ENCODE measurements around the gene COBL. TPM values are rescaled to one million over a fixed set of nuclear protein-coding genes. Genes with fewer than 3 reads are reported as not detected.
A peak's percentile ranks its signal among the peaks of the same experiment; 100 is the strongest.

Gene COBL
- total RNA-seq, 1 donor from 2014 or later = 0.05 TPM

- no peak for TF ChIP-seq CTCF (conservative IDR thresholded peaks at IDR 0.05)
- Mint-ChIP-seq H3K27ac (ENCODE audit: unreplicated experiment) (no peak overlapping the region), H3K4me3 (no peak overlapping the region), H3K9me3 (no peaks in the 10 kb centered on the region), H3K27me3 (ENCODE audit: low read depth) (peaks cover 2% of the 10 kb centered on the region), H3K36me3 (ENCODE audit: low read depth) (no peaks in the 10 kb centered on the region), H3K4me1 (peaks cover 16% of the 10 kb centered on the region)
- no peak for DNase-seq (ENCODE audit: low read depth, low spot score)
Measured at GRCh38 chr7:51079494-51079893, 237.1 kb downstream of the COBL start.

GRCh38 chr7:51078653-51079052 is 238.0 kb downstream of the COBL start:
- H3K4me1 Mint-ChIP-seq = peaks cover 19% of the 10 kb centered on the region
- H3K9me3 Mint-ChIP-seq = no peaks in the 10 kb centered on the region
- no peak overlapping the region for H3K27ac Mint-ChIP-seq (ENCODE audit: unreplicated experiment)
- no peaks in the 10 kb centered on the region for H3K36me3 Mint-ChIP-seq (ENCODE audit: low read depth)
- H3K4me3 Mint-ChIP-seq = no peak overlapping the region
- no peak for TF ChIP-seq CTCF (conservative IDR thresholded peaks at IDR 0.05)
- no peak for DNase-seq (ENCODE audit: low read depth, low spot score)
- peaks cover 2% of the 10 kb centered on the region for H3K27me3 Mint-ChIP-seq (ENCODE audit: low read depth)

GRCh38 chr7:51077987-51078370 is 238.6 kb downstream of the COBL start:
- DNase-seq (ENCODE audit: low read depth, low spot score) = no peak
- H3K27ac Mint-ChIP-seq (ENCODE audit: unreplicated experiment) = peak overlapping the region; percentile 52
- no peaks in the 10 kb centered on the region for H3K9me3 Mint-ChIP-seq
- TF ChIP-seq CTCF (conservative IDR thresholded peaks at IDR 0.05) = no peak
- no peaks in the 10 kb centered on the region for H3K36me3 Mint-ChIP-seq (ENCODE audit: low read depth)
- no peak overlapping the region for H3K4me3 Mint-ChIP-seq
- H3K27me3 Mint-ChIP-seq (ENCODE audit: low read depth) = peaks cover 2% of the 10 kb centered on the region
- peaks cover 25% of the 10 kb centered on the region for H3K4me1 Mint-ChIP-seq

- no peak for DNase-seq (ENCODE audit: low read depth, low spot score)
- Mint-ChIP-seq H3K27me3 (ENCODE audit: low read depth) (peaks cover 2% of the 10 kb centered on the region), H3K9me3 (no peaks in the 10 kb centered on the region), H3K4me1 (peaks cover 31% of the 10 kb centered on the region), H3K4me3 (no peak overlapping the region), H3K36me3 (ENCODE audit: low read depth) (no peaks in the 10 kb centered on the region), H3K27ac (ENCODE audit: unreplicated experiment) (peak overlapping the region; percentile 52)
- TF ChIP-seq CTCF (conservative IDR thresholded peaks at IDR 0.05) = no peak
Measured at GRCh38 chr7:51077316-51077986, 239.2 kb downstream of the COBL start.

GRCh38 chr7:51075681-51076580 is 240.7 kb downstream of the COBL start:
- H3K27me3 Mint-ChIP-seq (ENCODE audit: low read depth) = peaks cover 2% of the 10 kb centered on the region
- H3K27ac Mint-ChIP-seq (ENCODE audit: unreplicated experiment) = no peak overlapping the region

More at GRCh38 chr7:51075681-51076580, 240.7 kb downstream of the COBL start:
- no peaks in the 10 kb centered on the region for H3K36me3 Mint-ChIP-seq (ENCODE audit: low read depth)
- H3K4me3 Mint-ChIP-seq = no peak overlapping the region
- no peaks in the 10 kb centered on the region for H3K9me3 Mint-ChIP-seq
- peaks cover 31% of the 10 kb centered on the region for H3K4me1 Mint-ChIP-seq
- TF ChIP-seq CTCF (conservative IDR thresholded peaks at IDR 0.05) = no peak
- DNase-seq (ENCODE audit: low read depth, low spot score) = no peak

All from neural crest cell (in vitro differentiated cells).